Measurements from ENCODE around the gene TCAF1.

DNA sequence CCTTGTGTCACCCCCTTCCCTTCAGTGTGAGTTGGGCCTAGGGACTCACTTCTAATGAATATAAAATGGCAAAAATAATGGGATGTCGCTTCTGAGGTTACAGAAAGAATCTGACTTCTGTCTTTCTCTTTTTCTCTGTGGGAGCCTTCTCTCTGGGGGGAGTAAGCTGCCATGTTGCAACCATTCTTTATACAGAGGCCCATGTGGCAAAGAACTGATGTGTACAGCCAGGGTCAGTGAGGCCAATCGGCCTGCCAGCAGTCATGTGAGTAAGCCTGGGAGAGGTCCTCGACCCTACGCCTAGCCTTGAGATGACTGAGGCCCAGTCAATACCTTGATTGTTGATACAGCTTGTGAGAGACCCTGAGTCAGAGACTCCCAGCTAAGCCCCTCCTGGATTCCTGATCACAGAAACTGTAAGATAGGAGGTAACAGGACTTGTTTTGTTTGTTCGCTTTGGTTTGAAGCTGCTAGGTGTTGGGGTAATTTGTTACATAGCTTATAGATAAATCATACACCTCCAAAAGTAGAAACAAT lies 1.7 kb downstream of the TCAF1 start:
- TF ChIP-seq, protein P1, sequence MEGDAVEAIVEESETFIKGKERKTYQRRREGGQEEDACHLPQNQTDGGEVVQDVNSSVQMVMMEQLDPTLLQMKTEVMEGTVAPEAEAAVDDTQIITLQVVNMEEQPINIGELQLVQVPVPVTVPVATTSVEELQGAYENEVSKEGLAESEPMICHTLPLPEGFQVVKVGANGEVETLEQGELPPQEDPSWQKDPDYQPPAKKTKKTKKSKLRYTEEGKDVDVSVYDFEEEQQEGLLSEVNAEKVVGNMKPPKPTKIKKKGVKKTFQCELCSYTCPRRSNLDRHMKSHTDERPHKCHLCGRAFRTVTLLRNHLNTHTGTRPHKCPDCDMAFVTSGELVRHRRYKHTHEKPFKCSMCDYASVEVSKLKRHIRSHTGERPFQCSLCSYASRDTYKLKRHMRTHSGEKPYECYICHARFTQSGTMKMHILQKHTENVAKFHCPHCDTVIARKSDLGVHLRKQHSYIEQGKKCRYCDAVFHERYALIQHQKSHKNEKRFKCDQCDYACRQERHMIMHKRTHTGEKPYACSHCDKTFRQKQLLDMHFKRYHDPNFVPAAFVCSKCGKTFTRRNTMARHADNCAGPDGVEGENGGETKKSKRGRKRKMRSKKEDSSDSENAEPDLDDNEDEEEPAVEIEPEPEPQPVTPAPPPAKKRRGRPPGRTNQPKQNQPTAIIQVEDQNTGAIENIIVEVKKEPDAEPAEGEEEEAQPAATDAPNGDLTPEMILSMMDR (IDR thresholded peaks at IDR 0.05): no peak
- no peak for TF ChIP-seq POLR2A (IDR thresholded peaks at IDR 0.05)
- no peak for TF ChIP-seq POLR2AphosphoS5 (IDR thresholded peaks at IDR 0.05)

Measured in suprapubic skin (tissue), 4 donors.